Ascending aorta (tissue), 2 donors: Measurements from ENCODE around the gene FOXB2. TPM values are rescaled to one million over a fixed set of nuclear protein-coding genes. Genes with fewer than 3 reads are reported as not detected.
"Not testable (repeated sequence)": the region's sequence is repeated elsewhere in the genome, so short reads cannot be mapped to it uniquely, and the experiment has no call there.

ENCODE experiments used
- DNase-seq, 2 donors: peaks; one replicate each; pipeline ENCODE4 v3.0.0-alpha.2; 2019; ENCODE audit warnings: low spot score in 2 of 2
- H3K27ac ChIP-seq, 2 donors: fragments of 200-600 bp; sonication (generic); one replicate each; pipeline ENCODE4 v1.5.1; 2016 to 2017; ENCODE audit warnings: mild to moderate bottlenecking in 1 of 2
- H3K27me3 ChIP-seq: fragments of 200-600 bp; sonication (generic); one replicate; pipeline ENCODE4 v1.5.1; 2017
- H3K36me3 ChIP-seq, 2 donors: fragments of 200-600 bp; sonication (generic); one replicate each; pipeline ENCODE4 v1.5.1; 2016
- H3K4me1 ChIP-seq, 2 donors: fragments of 200-600 bp; sonication (generic); one replicate each; pipeline ENCODE4 v1.5.1; 2016 to 2017; ENCODE audit warnings: mild to moderate bottlenecking in 1 of 2
- H3K4me3 ChIP-seq, 2 donors: fragments of 200-600 bp; sonication (generic); one replicate each; pipeline ENCODE4 v1.5.1; 2016 to 2017; ENCODE audit warnings: mild to moderate bottlenecking in 1 of 2
- H3K9me3 ChIP-seq, 2 donors: fragments of 200-600 bp; sonication (generic); one replicate each; pipeline ENCODE4 v1.5.1; 2016
- intact Hi-C: fragments of 100-400 bp; cut with DNase I; formaldehyde crosslinking; loops from one replicate; pipeline ENCODE4 v1.15.1; 2023
- total RNA-seq: library from RNA; depleted of rRNA; stranded (reverse); fragments of >200 nt; gene quantifications from one replicate; pipeline ENCODE4 v1.1.0, GENCODE V29; 2016
- TF ChIP-seq, protein P1 (sequence below), 3 experiments: fragments of 200-600 bp in 2 of 3; fragments of 450-650 bp in 1 of 3; sonication (generic) in 2 of 3; IDR thresholded peaks; one replicate each; pipeline ENCODE4 v1.5.1; 2016 to 2019; ENCODE audit warnings: antibody characterized with exemption in 3 of 3, mild to moderate bottlenecking in 1 of 3, moderate library complexity in 1 of 3

FOXB2 gene
- total RNA-seq = not detected

DNA sequence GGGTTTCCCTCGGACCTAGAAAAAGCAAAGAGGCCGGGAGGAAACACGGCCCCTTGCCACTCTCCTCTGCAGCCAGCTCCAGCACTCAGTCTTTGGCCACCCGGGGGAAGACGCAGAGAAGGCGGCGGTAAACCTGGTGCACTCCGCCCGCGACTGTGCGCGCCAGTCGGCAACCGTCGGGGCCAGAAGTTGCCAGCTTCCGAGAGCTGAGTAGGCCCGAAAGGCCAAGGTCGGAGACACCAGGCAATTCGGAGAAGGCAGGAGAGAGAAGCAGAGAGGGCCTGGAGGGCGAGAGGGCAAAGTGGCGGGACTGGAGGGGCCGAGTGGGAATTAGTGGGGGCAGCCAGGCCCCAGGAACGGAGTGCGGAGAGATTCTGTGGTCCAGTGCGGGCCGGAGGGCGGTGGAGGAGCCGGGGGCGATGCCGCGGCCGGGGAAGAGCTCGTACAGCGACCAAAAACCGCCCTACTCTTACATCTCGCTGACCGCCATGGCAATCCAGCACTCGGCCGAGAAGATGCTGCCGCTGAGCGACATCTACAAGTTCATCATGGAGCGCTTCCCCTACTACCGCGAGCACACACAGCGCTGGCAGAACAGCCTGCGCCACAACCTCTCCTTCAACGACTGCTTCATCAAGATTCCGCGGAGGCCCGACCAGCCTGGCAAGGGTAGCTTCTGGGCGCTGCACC lies at the start of gene FOXB2:
Gene FOXB2, plus strand, starts transcription at position 420 of the 690 bp plus-strand sequence. Its CDS starts 0 bp downstream, at position 420.
- Histone ChIP-seq H3K9me3 (no peaks in the 10 kb centered on the region), H3K4me1 (peaks cover 4 to 24% of the 10 kb centered on the region in 2 donors), H3K27ac (no peak within 1 kb of the TSS), H3K27me3 (peaks cover 81% of the 10 kb centered on the region), H3K4me3 (peak within 1 kb of the TSS; percentile 46 to 50), H3K36me3 (no peaks in the 10 kb centered on the region)
- TF ChIP-seq, protein P1, sequence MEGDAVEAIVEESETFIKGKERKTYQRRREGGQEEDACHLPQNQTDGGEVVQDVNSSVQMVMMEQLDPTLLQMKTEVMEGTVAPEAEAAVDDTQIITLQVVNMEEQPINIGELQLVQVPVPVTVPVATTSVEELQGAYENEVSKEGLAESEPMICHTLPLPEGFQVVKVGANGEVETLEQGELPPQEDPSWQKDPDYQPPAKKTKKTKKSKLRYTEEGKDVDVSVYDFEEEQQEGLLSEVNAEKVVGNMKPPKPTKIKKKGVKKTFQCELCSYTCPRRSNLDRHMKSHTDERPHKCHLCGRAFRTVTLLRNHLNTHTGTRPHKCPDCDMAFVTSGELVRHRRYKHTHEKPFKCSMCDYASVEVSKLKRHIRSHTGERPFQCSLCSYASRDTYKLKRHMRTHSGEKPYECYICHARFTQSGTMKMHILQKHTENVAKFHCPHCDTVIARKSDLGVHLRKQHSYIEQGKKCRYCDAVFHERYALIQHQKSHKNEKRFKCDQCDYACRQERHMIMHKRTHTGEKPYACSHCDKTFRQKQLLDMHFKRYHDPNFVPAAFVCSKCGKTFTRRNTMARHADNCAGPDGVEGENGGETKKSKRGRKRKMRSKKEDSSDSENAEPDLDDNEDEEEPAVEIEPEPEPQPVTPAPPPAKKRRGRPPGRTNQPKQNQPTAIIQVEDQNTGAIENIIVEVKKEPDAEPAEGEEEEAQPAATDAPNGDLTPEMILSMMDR (IDR thresholded peaks at IDR 0.05) = no peak
- no peak for DNase-seq
- intact Hi-C loops = no loop called here

DNA sequence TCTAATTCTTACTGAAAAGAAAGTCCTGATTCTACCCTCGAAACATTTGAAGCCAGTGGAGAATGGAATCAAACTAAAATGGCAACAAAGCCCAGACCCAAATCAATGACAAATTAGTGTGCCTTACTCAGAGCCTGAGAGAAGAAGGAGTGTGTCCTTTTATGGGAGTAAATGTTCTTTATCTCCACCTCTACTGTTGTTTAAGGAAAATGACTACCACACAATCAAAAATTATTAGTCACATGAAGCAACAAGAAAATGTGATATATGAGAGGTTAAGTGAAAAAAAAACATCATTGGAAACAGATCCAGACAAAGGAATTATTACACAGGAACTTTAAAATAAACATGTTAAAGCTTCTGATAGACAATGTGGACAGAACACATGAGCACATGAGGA lies 49.7 kb upstream of the FOXB2 start:
- H3K4me1 ChIP-seq = no peaks in the 10 kb centered on the region
- intact Hi-C loops = no loop called here
- no peak overlapping the region for H3K27ac ChIP-seq
- no peaks in the 10 kb centered on the region for H3K36me3 ChIP-seq
- no peak overlapping the region for H3K4me3 ChIP-seq
- TF ChIP-seq, protein P1 (IDR thresholded peaks at IDR 0.05) = no peak
- H3K9me3 ChIP-seq = peaks cover 0 to 17% of the 10 kb centered on the region in 2 donors
- no peak for DNase-seq
- H3K27me3 ChIP-seq = no peaks in the 10 kb centered on the region

DNA sequence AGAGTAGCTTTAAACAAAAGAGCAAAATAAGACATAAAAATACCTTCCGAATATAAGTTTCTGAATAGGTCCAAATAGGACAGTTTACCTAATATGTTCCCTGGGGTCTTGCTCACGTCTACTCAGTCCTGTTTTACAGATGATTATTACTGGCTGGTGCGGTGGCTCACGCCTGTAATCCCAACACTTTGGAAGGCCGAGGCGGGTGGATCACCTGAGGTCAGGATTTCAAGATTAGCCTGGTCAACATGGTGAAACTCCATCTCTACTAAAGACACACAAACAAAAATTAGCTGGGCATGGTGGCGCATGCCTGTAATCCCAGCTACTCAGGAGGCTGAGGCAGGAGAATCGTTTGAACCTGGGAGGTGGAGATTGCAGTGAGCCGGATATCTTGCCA lies 40.6 kb upstream of the FOXB2 start:
- intact Hi-C loops, DNase-seq, H3K27me3 ChIP-seq, H3K36me3 ChIP-seq, H3K4me3 ChIP-seq, H3K4me1 ChIP-seq, H3K9me3 ChIP-seq, H3K27ac ChIP-seq: not testable (repeated sequence)

DNA sequence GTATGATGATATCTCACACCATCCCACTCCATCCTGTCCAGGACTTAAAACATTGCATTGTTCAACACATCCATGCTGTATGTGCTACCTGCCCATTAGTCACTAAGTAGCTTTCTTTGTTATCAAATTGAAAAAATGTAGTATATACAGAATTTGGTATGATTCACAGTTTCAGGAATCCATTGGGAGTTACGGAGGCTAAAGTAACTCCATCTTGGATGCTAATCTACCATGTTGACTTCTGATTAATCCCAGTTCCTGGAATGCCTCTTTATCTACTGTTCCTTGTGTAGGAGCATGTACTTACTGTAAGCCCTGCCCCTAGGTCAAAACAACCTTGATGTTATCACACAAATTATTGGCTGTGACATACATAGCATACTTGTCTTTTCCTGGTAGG lies 38.9 kb upstream of the FOXB2 start:
- H3K4me3 ChIP-seq = no peak overlapping the region
- no peak for DNase-seq
- no peaks in the 10 kb centered on the region for H3K27me3 ChIP-seq
- TF ChIP-seq, protein P1 (IDR thresholded peaks at IDR 0.05) = no peak
- H3K4me1 ChIP-seq = peaks cover 0 to 7% of the 10 kb centered on the region in 2 donors
- no peak overlapping the region for H3K27ac ChIP-seq
- H3K36me3 ChIP-seq = no peaks in the 10 kb centered on the region
- intact Hi-C loops = no loop called here
- H3K9me3 ChIP-seq = peaks cover 0 to 5% of the 10 kb centered on the region in 2 donors

DNA sequence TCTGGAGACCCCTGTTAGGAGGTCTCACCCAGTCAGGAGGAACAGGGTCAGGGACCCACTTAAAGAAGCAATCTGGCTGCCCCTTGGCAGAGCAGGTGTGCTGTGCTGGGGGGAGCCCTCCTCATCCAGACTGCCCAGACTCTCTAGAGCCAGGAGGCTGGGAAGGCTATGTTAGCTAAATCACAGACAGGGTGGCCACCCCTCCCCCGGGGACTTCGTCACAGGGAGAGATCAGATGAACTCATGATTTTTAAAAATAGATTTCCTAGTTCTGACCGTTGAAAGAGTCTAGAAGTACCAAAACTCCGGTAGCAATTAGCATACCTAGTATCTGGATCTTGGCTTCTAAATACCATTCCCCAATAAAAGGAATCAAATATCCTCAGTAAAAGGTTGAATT lies 35.0 kb upstream of the FOXB2 start:
- peak in 1 of 2 donors; percentile 80 for DNase-seq
- TF ChIP-seq, protein P1 (IDR thresholded peaks at IDR 0.05) = no peak
- Histone ChIP-seq H3K27ac (no peak overlapping the region), H3K4me3 (no peak overlapping the region), H3K27me3 (no peaks in the 10 kb centered on the region), H3K4me1 (peaks cover 0 to 7% of the 10 kb centered on the region in 2 donors), H3K9me3 (peaks cover 0 to 5% of the 10 kb centered on the region in 2 donors), H3K36me3 (no peaks in the 10 kb centered on the region)
- intact Hi-C loops = no loop called here

DNA sequence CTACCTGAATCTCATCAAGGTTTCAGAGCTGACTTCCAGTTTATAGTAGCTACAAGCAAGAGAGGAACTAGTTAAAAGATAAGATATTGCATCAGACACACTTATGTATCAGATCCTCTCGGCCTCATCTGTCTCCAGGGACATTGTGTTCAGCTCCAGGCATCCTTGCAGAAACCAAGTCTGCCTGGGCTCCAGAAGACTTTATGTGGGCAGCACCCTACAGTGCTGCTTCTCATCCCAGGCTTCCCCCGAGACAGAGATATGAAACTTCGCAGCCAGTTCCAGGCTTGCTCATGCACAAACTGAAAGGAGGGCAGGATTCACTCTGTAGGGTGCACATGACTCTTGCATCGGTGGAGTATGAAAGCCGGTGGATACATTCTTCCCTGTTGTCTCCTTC lies 33.9 kb upstream of the FOXB2 start:
- DNase-seq = no peak
- Histone ChIP-seq H3K27me3 (no peaks in the 10 kb centered on the region), H3K36me3 (no peaks in the 10 kb centered on the region), H3K27ac (no peak overlapping the region), H3K4me1 (peaks cover 0 to 7% of the 10 kb centered on the region in 2 donors), H3K9me3 (peaks cover 0 to 5% of the 10 kb centered on the region in 2 donors), H3K4me3 (no peak overlapping the region)
- intact Hi-C loops = loop anchor here (5.0 kb wide), 1 partner anchor 58 kb away; no protein-coding TSS in a partner anchor
- TF ChIP-seq, protein P1 (IDR thresholded peaks at IDR 0.05) = no peak
